ENCODE results near the gene PRKAA2.

DNA sequence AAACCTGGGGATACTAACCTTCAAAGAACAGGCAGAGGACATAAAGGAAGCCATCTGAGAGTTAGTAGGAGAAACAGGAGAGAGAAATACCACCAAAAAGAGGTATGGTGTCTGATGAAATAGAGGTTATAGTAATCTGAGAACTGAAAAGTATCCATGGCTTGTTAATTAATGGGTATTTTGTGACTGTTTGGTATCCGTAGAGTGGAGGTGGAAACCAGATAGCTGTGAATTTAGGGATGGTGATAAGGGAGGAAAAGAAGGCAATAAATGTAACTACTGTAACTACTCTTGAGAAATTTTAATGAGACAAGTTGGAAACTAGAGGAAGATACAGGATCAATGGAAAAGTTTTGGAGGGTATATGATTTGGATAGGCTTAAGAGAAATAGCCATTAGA, 27.5 kb downstream of the PRKAA2 start:
- TF ChIP-seq, protein P1, sequence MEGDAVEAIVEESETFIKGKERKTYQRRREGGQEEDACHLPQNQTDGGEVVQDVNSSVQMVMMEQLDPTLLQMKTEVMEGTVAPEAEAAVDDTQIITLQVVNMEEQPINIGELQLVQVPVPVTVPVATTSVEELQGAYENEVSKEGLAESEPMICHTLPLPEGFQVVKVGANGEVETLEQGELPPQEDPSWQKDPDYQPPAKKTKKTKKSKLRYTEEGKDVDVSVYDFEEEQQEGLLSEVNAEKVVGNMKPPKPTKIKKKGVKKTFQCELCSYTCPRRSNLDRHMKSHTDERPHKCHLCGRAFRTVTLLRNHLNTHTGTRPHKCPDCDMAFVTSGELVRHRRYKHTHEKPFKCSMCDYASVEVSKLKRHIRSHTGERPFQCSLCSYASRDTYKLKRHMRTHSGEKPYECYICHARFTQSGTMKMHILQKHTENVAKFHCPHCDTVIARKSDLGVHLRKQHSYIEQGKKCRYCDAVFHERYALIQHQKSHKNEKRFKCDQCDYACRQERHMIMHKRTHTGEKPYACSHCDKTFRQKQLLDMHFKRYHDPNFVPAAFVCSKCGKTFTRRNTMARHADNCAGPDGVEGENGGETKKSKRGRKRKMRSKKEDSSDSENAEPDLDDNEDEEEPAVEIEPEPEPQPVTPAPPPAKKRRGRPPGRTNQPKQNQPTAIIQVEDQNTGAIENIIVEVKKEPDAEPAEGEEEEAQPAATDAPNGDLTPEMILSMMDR (IDR thresholded peaks at IDR 0.05), result no peak
- TF ChIP-seq POLR2A (IDR thresholded peaks at IDR 0.05), result no peak
